ENCODE results near the gene DSCAML1. TPM values are rescaled to one million over a fixed set of nuclear protein-coding genes. Genes with fewer than 3 reads are reported as not detected.

Gene DSCAML1
- total RNA-seq, 1 experiment from 2014 or later = 0.15 TPM

DNA sequence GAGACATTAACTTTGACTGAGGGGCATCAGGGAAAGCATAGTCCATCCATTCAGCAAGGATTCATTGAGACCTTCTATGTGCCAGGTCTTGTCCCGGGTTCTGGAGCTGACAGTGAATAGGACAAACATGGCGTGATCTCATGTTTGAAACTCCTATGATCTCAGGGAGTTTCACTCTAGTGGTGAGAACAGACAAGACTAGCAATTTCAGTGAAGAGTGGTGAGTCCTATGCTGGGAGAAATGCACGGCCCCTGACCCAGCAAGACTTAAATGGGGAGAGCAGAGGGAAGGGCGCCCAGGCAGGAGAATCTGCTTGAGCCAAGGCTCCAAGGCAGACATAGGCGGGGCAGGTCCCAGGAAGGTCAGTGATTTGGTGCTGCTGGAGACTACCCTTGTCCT is 313.6 kb downstream of the DSCAML1 start:
- no CpG with 5 or more reads among the region's 5 CpGs for WGBS (ENCODE audit: extremely low coverage, insufficient read length, low lambda C conversion rate)
- Mint-ChIP-seq H3K4me1 (peaks cover 30 to 44% of the 10 kb centered on the region in 2 experiments), H3K36me3 (ENCODE audit: insufficient read depth in 1 of 3, low read depth in 3 of 3) (no peaks in the 10 kb centered on the region; a peak in 1 of 7 replicates), H3K27ac (no peak overlapping the region), H3K4me3 (peak overlapping the region in 1 of 2 experiments; percentile 33; a peak in 1 of 5 replicates), H3K9me3 (no peaks in the 10 kb centered on the region; a peak in 1 of 5 replicates), H3K27me3 (ENCODE audit: low read depth) (peaks cover 5% of the 10 kb centered on the region)
- H3K4me1 ChIP-seq (ENCODE audit: insufficient read depth, low read length) = no peaks in the 10 kb centered on the region; the same call in 1 of the 2 replicates
- no peak overlapping the region for H3K4ac ChIP-seq (ENCODE audit: low read depth, low read length)
- no peak overlapping the region for H3K27ac ChIP-seq (ENCODE audit: insufficient read length, low read depth, low read length)
- H3K23me2 ChIP-seq (ENCODE audit: insufficient read length, low read depth, low read length, poor library complexity, severe bottlenecking) = no peaks in the 10 kb centered on the region
- H3K18ac ChIP-seq (ENCODE audit: insufficient read length, low read depth, low read length) = no peak overlapping the region
- H3K14ac ChIP-seq (ENCODE audit: insufficient read depth, low read length) = no peak overlapping the region
- no peak overlapping the region for H4K91ac ChIP-seq (ENCODE audit: insufficient read length, low read depth, low read length)
- H3K9ac ChIP-seq (ENCODE audit: extremely low read depth, insufficient read length, low read length) = no peak overlapping the region
- no peak overlapping the region for H2AK5ac ChIP-seq (ENCODE audit: insufficient read length, low read length)
- no peaks in the 10 kb centered on the region for H3K79me1 ChIP-seq (ENCODE audit: insufficient read depth, low read depth, low read length, poor library complexity, severe bottlenecking)
- H3K27me3 ChIP-seq (ENCODE audit: insufficient read depth, low read length) = no peaks in the 10 kb centered on the region
- no peaks in the 10 kb centered on the region for H3K9me3 ChIP-seq (ENCODE audit: control insufficient read depth, low read depth, low read length)
- no peak overlapping the region for H2BK15ac ChIP-seq (ENCODE audit: low read depth, low read length)
- DNase-seq = no peak
- H4K5ac ChIP-seq (ENCODE audit: insufficient read length, low read depth, low read length) = no peak overlapping the region
- TF ChIP-seq, protein P1, sequence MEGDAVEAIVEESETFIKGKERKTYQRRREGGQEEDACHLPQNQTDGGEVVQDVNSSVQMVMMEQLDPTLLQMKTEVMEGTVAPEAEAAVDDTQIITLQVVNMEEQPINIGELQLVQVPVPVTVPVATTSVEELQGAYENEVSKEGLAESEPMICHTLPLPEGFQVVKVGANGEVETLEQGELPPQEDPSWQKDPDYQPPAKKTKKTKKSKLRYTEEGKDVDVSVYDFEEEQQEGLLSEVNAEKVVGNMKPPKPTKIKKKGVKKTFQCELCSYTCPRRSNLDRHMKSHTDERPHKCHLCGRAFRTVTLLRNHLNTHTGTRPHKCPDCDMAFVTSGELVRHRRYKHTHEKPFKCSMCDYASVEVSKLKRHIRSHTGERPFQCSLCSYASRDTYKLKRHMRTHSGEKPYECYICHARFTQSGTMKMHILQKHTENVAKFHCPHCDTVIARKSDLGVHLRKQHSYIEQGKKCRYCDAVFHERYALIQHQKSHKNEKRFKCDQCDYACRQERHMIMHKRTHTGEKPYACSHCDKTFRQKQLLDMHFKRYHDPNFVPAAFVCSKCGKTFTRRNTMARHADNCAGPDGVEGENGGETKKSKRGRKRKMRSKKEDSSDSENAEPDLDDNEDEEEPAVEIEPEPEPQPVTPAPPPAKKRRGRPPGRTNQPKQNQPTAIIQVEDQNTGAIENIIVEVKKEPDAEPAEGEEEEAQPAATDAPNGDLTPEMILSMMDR (conservative IDR thresholded peaks at IDR 0.05) = no peak
- no peak overlapping the region for H2BK5ac ChIP-seq (ENCODE audit: insufficient read length, low read length)
- H3T11ph ChIP-seq (ENCODE audit: low read length) = no peak overlapping the region
- no peak overlapping the region for H3K23ac ChIP-seq (ENCODE audit: insufficient read length, low read depth, low read length)
- H2AFZ ChIP-seq (ENCODE audit: low read length) = no peak overlapping the region
- no peaks in the 10 kb centered on the region for H4K20me1 ChIP-seq (ENCODE audit: control insufficient read depth, insufficient read depth, insufficient read length)
- no peak overlapping the region for H3K56ac ChIP-seq (ENCODE audit: insufficient read length, low read depth, low read length)
- H4K8ac ChIP-seq (replicated peaks; ENCODE audit: insufficient read length, low read depth, low read length) = no peak overlapping the region
- no peak overlapping the region for H2BK12ac ChIP-seq (ENCODE audit: insufficient read length, low read depth, low read length)
- no peak overlapping the region for H3K4me2 ChIP-seq (ENCODE audit: insufficient read depth, insufficient read length, low read length)
- H3K79me2 ChIP-seq (ENCODE audit: insufficient read depth, low read length) = no peaks in the 10 kb centered on the region
- no peak overlapping the region for H2BK120ac ChIP-seq (ENCODE audit: low read depth, low read length, poor library complexity, severe bottlenecking)
- H2BK20ac ChIP-seq (ENCODE audit: low read depth, low read length, poor library complexity, severe bottlenecking) = no peak overlapping the region

Measured in H9 (cell line).